Body of pancreas (tissue), 4 donors: ENCODE data around the gene GFOD1.

Experiments used
- CTCF ChIP-seq, 7 experiments: fragments of 450-650 bp in 4 of 7; fragments of 200-600 bp in 3 of 7; sonication (generic) in 3 of 7; IDR thresholded peaks; one replicate each; pipeline ENCODE4 v1.5.1; 2016 to 2019; ENCODE audit warnings: antibody characterized with exemption in 7 of 7
- POLR2A ChIP-seq, 3 donors: fragments of 450-650 bp; IDR thresholded peaks; one replicate each; pipeline ENCODE4 v1.6.1; 2016; ENCODE audit warnings: antibody characterized with exemption in 3 of 3, mild to moderate bottlenecking in 2 of 3

GRCh38 chr6:13412211-13412610, 75.2 kb downstream of the GFOD1 start:
- no peak for TF ChIP-seq CTCF (IDR thresholded peaks at IDR 0.05)
- no peak for TF ChIP-seq POLR2A (IDR thresholded peaks at IDR 0.05)
